Measurements from ENCODE around the gene EP400.

Gene EP400

GRCh38 chr12:131911851-131912477 lies 37.8 kb upstream of the EP400 start:
- no peak for DNase-seq

GRCh38 chr12:131912518-131913274 lies 37.0 kb upstream of the EP400 start:
- DNase-seq = no peak

- DNase-seq = no peak
Observed at GRCh38 chr12:131913666-131914065, 36.1 kb upstream of the EP400 start.

DNA sequence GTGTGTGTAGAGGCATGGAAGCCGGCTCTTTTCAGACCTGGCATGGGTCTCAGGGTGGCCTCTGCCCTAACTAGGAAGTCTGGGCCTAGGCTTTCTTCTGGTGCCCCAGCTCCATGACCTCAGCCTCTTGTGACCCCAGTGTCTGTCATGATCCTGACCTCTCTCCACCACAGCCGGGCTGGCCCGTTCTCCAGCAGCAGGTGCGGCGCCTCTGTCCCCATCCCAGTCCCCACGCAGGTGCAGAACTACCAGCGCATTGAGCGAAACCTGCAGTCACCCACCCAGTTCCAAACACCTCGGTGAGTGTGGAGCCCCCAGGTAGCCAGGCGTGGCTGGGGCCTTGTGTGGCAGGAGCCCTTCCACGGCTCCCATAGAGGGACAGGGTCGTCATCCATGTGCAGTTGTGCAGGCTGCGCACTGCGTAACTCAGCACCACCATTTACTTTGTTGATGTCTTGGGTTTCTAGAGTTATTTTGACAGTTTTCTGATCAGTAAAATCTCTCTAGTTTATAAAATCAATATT lies 35.5 kb upstream of the EP400 start:
- no peak for DNase-seq

DNA sequence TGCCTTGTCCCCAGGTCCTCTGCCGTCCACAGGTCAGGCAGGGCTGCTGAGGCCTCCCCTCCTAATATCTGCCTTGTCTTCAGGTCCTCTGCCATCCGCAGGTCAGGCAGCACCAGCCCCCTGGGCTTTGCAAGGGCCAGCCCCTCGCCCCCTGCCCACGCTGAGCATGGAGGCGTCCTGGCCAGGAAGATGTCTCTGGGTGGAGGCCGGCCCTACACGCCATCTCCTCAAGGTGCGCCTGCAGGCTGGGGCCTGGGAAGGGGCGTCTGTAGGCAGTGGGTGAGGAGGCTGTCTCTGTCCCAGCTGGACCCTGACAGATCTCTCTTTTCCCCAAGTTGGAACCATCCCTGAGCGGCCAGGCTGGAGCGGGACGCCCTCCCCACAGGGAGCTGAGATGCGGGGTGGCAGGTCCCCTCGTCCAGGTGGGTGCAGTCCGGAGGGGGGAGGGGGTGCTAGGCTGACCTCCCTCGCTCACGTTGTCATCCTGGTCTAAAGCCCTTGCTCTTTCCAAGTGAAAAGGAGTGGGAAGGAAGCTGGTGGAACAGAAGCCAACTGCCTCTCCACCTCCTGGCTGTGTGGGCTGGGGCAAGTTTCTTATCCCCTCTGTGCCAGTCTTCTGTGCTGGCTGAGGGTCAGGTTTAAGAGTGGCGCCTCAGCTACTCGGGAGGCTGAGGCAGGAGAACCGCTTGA lies 34.6 kb upstream of the EP400 start:
- no peak for DNase-seq

DNA sequence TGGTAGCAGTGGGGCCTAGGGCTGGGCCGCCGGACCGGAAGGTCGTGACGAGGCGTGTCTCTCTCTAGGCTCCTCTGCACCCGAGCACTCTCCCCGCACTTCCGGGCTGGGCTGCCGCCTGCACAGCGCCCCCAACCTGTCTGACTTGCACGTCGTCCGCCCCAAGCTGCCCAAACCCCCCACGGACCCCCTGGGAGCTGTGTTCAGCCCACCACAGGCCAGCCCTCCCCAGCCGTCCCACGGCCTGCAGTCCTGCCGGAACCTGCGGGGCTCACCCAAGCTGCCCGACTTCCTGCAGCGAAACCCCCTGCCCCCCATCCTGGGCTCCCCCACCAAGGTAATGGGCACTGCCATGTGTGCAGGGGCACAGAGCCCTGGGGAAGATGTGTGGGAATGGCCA lies 33.9 kb upstream of the EP400 start:
- no peak for DNase-seq

DNA sequence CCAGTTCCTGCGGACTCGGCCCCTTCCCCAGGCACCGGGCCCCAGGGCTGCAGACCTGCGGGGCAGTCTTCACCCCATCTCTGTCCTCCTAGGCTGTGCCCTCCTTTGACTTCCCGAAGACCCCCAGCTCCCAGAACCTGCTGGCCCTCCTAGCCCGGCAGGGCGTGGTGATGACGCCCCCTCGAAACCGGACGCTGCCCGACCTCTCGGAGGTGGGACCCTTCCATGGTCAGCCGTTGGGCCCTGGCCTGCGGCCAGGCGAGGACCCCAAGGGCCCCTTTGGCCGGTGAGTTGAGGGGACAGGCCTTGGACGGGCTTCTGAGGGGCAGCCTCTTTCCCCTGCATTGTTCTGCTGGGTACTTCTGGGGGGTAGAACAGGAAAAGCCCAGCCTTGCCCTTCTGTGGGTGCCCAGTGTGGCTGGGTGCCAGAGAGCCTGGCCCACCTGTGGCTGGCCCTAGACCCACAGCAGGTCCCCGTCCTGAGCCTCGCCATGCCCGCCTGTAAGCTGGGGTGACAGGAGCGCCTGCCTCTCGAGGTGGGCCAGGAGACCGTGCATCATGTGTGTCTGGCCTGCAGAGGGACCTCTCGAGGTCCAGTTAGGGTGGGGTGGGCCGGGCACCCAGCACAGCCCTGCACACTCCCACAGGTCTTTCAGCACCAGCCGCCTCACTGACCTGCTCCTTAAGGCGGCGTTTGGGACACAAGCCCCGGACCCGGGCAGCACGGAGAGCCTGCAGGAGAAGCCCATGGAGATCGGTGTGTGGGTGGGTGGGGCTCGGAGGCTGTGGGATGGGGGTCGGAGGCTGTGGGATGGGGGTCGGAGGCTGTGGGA lies 33.2 kb upstream of the EP400 start:
- DNase-seq = no peak

DNA sequence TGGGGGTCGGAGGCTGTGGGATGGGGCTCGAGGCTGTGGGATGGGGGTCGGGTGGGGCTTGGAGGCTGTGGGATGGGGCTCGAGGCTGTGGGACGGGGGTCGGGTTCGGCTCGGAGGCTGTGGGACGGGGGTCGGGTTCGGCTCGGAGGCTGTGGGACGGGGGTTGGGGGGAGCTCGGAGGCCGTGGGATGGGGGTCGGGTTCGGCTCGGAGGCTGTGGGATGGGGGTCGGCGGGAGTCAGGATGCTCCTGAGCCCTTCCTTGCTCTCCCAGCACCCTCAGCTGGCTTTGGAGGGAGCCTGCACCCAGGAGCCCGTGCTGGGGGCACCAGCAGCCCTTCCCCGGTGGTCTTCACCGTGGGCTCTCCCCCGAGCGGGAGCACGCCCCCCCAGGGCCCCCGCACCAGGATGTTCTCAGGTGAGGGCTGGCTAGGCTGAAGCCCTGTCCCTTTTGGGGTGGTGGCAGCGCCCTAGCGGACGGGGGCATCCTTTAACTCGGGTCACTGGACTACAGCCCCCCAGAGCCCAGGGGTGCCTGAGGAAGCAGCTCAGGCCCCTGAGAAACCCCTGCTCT lies 32.5 kb upstream of the EP400 start:
- DNase-seq = no peak

DNA sequence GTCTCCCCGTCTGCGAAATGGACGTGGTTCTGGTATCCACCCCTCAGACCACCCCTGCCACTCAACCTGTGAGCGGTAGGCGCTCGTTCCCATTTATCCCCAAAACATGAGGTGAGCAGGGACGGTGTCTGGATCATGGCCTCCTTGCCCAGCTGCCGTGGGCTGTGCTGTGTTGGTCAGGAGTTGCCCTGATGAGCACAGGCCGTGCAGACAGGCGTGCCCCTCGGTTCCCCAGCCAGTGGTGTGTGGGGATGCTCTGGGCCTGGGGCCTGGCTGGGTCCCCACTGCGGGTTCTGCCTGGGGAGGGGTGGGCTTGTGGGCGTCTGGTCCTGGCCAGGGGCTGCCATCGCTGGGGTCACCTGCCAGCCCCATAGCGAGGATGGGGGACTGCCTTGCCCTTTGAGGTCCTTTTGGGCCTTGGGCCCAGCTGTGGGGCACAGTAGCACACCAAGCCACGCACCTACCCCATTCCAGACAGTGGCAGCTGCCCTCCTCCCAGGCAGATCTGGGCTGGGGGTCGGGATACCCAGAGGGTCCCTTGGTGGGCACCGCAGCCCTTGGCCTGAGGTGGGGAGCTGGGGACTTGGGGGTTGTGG lies 31.9 kb upstream of the EP400 start:
- DNase-seq = no peak

GRCh38 chr12:131918311-131919050 lies 31.3 kb upstream of the EP400 start:
- DNase-seq = no peak

GRCh38 chr12:131919051-131919347 lies 30.7 kb upstream of the EP400 start:
- no peak for DNase-seq

GRCh38 chr12:131919366-131920156 lies 30.2 kb upstream of the EP400 start:
- no peak for DNase-seq

DNA sequence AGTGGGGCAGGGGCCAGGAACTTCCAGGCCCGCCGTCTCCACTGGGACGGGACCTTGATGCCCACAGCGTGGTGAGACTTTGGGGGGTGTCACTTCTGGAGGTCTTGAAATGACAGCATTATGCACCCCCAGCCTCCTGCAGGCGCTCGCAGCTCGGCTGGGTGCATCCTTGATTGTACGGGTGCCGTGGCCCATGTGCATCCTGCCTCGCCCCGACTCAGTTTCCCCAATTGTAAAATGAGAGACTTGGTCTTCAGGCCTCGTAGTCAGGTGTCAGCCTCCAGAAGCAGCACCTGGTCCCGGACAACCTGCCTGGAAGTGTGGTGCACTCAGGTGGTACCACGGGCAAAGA lies 29.6 kb upstream of the EP400 start:
- DNase-seq = no peak

GRCh38 chr12:131920902-131921840 lies 28.6 kb upstream of the EP400 start:
- DNase-seq = no peak

GRCh38 chr12:131921866-131922769 lies 27.6 kb upstream of the EP400 start:
- DNase-seq = no peak

DNA sequence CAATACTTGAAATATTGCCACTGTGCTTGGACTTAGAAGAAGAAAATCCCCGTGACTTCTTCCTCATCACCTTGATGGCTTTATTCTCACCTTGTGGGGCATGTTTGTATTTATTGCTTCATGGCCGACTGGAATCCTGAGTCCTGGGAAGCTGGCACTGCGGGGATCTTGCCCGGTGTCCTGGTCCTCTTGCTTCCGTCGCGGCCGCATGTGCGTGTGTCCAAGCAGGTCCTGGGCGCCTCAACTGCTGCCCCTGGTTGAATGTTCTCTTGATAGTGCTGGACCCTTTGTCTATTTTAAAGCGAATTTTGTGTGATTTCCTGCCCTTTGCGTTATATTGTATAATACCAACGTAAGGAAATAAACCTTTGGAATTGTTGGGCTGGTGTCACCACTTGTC lies 27.0 kb upstream of the EP400 start:
- DNase-seq = no peak

DNA sequence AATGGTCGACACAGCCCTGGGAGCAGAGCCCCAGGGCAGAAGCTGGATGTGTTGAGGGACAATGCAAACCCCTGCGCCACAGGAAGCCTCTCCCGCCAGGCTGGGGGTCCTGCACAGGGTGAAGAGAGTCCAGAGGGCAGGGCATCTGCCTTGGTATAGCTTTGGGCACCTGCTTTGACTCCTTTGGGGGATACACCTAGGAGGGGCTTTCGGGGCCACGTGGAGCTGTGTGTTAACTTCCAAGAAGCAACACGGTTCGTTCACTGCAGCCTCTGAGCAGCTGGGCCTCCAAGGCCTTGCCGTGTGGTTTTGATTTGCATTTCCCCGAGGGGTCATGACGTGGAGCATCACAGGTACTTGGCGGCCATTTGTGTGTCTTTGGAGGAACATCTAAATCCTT lies 26.5 kb upstream of the EP400 start:
- DNase-seq = no peak

All from CD4-positive, alpha-beta T cell treated with Interleukin-17A for 4 hours (primary cell).